CD4-positive, alpha-beta T cell treated with Interferon alpha-2 for 1 hour (primary cell): ENCODE results near the gene PI4KA.
"Not testable (repeated sequence)": the region's sequence is repeated elsewhere in the genome, so short reads cannot be mapped to it uniquely, and the experiment has no call there.

Experiments
- DNase-seq, 2 donors: peaks; one replicate each; pipeline ENCODE4 v3.0.0-alpha.2; 2020 to 2022

PI4KA gene

DNA sequence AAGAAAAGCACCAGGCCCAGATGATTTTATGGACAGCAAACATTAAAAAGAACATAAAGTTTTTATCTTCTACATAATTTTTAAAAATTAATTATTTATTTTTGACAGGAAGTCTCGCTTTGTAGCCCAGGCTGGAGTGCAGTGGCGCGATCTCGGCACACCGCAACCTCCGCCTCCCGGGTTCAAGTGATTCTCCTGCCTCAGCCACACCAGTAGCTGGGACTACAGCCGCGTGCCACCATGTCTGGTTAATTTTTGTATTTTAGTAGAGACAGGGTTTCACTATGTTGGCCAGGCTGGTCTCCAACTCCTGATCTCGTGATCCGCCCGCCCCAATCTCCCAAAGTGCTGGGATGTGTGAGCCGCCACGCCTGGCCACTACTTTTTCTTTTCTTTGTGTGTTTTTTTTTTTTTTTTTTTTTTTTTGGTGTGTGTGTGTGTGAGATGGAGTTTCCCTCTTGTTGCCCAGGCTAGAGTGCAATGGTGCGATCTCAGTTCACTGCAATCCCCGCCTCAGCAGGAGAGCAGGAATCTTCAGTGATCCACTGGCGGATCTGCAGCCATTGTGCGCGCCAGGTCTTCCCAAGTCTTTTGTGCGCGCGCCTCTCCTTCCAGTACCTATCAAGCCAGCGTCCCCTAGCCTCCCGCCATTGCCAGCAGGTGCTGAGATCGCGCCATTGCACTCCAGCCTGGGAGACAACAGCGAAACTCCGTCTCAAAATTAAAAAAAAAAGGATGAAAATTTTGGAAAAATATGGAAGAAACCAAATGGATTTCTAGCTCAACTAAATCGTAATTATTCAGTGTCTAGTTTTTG lies 171.0 kb downstream of the PI4KA start:
- not testable (repeated sequence) for DNase-seq

DNA sequence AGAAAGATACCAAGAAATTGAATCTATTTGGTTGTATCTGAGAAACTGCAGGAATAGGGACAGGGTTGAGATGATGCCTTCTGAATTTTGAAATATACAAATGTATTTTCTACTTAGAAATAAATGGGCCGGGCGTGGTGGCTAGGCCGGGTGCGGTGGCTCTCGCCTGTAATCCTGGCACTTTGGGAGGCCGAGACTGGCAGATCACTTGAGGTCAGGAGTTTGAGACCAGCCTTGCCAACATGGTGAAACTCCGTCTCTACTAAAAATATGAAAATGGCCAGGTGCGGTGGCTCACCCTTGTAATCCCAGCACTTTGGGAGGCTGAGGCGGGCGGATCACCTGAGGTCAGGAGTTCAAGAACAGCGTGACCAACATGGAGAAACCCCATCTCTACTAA lies 172.8 kb downstream of the PI4KA start:
- not testable (repeated sequence) for DNase-seq

DNA sequence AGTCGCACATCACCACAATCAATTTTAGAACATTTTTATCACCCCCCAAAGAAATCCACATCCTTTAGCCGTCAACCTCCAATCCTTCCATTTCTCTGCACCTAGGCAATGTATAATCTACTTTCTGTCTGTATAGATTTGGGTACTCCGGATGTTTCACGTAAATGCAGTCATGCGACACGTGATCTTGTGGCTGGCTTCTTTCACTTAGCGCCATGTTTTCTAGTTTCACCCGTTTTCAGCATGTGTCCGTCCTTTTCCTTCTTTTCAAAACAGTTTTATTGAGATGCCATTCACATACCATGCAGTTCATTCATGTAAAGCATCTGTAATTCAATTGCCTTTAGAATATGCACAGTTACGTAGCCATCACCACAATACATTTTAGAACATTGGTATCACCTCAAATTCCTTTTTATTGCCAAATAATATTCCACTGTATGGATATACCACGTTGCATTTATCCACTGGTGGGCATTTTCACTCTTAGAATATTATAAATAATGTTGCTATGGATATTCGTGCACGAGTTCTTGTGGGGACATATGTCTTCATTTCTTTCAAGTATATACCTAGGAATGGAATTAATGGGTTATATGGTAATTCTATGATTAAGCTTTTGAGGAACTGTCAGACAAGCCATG lies 179.7 kb downstream of the PI4KA start:
- DNase-seq, result not testable (repeated sequence)

DNA sequence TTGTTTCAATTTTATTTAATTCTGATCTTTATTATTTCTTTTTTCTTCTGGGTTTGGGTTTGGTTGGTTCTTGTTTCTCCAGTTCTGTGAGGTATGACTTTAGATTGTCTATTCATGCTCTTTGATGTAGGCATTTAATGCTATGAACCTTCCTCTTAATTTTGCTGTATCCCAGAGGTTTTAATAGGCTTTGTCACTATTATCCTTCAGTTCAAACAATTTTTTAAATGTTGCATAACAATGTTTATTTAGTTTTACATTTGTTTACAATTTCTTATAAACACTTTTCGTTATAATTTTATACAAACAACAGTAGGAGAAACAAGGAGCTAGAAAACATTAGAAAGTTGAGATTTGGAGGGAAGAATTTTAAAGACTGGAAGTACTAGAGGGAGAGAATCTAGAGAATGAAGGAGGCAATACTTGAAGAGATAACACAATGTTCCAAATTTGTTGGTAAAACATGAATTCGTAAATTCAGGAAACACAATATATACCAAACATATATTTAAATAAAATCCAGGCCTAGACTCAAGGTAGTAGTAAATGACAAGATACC lies 180.8 kb downstream of the PI4KA start:
- DNase-seq, result no peak

DNA sequence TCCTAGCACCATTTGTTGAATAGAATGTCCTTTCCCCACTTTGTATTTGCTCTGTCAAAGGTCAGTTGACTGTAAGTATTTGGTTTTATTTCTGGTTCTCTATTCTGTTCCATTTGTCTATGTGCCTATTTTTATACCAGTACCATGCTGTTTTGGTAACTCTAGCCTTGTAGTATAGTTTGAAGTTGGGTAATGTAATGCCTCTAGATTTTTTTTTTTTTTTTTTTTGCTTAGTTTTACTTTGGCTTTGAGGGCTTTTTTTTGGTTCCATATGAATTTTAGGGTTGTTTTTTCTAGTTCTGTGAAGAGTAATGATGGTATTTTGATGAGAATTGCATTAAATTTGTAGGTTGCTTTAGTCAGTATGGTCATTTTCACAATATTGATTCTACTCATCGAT lies 183.0 kb downstream of the PI4KA start:
- not testable (repeated sequence) for DNase-seq

DNA sequence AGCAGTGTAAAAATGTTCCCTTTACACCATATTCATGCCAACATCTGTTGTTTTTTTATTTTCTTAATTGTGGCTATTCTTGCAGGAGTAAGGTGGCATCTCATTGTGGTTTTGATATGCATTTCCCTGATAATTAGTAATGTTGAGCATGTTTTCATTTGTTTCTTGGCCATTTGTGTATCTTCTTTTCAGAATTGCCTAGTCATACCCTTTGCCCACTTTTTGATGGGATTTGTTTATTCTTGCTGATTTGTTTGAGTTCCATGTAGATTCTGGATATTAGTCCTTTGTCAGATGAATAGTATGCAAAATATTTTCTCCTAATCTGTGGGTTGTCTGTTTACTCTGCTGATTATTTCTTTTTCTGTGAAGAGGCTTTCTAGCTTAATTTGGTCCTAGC lies 183.6 kb downstream of the PI4KA start:
- no peak for DNase-seq

DNA sequence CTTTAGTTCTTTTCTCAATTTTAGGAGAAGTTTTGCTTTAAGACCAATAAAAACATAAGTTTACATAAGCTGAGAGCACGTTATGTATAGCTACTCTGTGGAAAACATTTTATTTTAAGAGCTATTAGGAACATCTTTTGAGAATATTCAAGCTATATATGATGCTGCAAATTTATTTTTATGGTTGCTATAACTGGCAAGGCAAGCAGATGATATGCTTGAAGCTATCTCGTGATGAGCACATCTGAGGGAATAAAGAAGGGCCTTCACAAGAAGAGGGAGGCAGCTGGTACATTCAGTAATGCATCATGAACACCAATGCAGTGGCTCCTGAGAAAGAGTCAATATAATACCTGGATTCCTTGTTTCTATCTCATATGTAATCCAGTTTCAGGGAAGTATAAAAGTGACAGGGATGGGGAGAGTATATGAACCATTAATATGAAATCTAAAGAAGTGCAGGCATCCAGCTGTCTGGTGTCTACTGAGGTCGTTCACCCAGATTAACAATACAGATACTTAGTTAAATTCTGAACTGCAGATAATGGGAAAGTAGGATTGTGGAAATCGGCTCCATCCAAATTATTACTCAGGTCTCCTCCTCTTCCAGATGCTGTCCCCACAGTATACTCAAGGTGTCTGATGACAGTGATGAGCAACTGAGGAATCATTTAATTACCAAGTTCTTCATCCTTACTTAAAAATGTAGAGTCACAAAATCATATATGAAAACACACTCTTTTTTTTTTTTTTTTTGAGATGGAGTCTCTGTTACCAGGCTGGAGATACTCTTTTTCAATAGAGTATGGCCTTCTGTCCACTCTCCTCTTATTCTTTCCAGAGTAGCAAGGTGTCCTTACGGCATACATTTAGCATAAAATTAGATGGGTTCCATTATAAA lies 185.1 kb downstream of the PI4KA start:
- DNase-seq, result no peak

DNA sequence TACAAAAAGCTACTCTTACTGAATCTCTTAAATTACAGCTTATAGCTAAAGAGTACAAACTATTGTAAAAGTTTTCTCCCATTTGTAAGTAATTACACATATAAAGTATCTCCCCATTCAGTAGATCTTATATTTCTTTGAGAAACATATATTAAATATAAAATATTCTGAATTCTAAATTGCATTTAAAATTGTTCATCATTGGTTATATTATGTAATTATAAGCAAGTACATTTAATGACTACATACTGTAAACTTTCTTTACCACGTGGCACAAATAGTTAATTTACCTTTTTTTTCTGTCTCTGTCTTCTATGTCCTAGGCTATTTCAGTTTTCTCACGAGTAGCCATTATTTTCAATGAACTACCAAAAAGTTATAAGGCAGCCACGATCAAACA lies 185.9 kb downstream of the PI4KA start:
- no peak for DNase-seq

DNA sequence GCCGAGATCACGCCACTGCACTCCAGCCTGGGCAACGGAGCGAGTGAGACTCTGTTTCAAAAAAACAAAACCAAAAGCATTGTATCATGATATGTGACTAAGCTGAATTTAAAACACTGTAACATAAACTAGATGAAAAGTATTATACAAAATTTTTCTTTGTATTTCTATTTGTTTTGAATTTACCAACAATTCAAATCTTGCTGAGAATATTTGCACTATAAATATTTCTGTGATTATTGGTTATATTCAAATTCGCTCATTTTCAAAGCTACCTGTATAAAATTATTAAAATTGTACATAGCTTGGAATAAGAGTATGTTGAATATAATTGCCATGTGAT lies 186.6 kb downstream of the PI4KA start:
- no peak for DNase-seq

DNA sequence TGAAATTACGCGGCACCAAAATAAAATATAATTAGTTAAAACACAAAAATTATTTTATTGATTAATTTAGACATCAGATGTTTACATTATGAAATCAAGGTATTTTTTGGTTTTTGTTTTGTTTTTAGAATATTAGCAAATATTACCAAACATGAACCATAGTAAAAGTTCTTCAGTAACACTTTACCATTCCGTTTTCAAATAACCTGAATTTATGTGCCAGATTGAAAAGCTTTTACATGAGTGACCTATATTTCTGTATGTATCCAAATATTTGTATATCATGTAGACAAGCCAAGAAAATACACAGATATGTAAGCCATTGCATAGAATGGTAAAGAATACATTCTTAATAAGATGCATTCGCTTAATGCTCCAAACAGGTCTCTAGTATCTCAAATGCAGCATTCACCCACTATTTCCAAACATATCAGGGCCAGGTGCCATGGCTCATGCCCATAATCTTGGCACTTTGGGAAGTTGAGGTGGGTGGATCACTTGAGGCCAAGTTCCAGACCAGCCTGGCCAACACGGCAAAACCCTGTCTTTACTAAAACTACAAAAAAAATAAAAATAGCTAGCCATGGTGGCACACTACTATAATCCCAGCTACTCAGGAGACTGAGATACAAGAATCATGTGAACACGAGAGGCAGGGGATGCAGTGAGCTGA lies 187.1 kb downstream of the PI4KA start:
- no peak for DNase-seq

DNA sequence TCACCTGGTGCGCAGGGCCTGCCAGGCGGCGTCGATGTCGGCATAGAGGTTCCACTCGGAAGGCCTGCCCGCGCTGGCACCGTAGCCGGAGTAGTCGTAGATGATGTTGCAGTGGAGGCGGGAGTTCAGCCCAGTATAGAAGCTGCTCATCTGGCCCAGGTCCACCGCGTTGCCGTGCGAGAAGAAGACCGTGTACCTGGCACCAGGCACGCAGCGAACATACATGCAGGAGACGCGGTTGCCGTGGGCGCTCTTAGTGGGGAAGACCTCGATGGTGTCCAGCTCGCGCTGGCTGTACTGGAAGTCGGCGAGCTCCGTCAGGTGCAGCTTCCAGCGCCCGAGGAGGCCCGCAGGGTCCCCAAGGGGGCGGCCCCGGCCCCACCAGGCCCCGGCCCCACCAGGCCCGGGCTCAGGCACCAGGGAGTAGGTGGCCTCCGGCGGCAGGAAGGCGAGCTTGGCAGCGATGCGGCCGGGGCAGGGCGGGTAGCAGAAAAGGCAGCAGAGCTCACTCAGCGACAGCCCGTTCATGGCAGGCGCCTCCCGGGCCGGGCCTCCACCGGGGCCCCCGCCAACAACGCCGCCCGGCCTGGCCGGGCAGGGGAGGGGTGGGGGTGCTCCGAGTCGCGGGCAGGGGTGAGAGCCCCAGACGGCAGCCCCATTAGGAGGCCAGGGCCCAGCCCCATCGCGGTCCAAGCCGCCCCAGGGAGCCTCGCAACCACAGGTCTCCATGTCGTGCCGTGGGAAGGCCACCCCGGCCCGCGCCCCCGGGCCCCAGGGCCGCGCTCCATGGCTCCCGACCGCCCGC lies 188.0 kb downstream of the PI4KA start:
- not testable (repeated sequence) for DNase-seq

DNA sequence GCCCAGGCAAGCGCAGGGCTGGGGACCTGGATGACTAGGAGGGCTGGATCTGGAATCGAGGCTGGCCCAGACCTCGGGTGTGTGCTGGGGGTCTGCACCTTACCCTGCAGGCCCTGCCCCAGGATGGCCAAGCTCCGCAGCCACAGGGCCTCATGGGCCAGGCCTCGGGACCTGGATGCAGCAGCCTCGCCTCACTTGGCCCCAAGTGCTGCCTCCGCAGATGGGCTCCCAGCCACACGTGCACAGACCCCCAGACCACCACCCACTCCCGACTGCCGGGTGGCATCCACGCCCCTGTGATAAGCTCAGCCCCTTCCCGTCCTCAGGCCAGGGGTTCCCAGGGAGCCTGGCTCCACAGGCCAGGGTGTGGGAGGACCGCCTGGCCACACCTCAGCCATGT lies 188.7 kb downstream of the PI4KA start:
- DNase-seq, result not testable (repeated sequence)

DNA sequence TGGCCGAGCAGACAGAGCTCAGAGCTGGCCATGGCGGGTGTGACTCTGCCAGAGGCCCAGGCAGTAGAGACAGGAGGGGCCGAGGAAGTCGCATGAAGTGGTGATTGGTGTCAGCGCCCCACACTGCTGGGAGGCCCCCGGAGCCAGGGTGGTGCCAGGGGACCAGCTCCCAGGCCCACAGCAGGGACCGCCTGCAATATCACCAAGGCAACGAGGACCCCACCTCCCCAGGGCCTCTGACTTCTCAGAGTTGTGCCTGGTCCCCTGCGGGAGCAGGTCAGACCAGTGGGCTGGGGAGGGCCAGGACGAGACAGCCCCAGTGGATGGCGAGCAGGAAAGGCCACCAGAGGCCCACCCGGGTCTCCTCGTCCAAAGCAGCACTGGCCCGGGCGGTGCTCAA lies 189.1 kb downstream of the PI4KA start:
- not testable (repeated sequence) for DNase-seq

DNA sequence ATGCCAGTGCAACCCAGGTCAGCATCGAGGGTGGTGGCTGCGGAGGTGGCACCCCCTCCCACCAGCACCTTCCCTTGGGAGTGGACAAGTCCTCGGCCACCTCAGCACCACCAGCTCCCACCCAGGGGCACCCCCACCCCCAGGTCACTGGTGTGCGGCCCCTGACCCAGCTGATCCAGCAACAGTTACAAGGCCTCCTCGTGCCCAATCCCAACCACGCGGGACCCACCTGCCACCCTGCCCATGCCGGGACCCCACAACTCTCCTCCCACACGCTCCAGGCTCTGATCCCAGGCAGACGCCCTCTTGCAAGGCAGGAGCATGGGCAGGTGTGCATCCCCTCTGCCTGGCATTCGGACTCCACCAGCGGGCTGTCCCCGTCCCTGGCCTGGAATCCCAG lies 189.8 kb downstream of the PI4KA start:
- not testable (repeated sequence) for DNase-seq

DNA sequence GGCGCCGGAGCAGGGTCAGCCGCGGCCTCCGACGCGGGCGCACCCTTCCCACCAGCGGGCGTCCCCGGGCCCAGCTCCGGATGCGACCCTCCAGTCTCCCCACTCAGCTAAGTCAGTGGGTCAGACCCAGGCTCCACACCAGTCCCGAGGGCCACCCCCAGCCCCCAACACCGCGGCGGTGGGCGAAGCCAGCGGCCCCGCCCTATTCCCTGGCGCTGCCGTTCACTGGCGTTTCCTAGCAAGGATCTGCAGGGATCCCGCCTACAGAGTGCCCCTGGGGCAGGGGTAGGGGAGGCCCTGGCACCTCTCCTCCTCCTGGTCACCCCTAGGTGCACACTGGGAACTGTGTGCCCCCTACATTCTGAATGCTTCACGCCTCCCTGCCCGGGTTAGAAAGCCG lies 190.4 kb downstream of the PI4KA start:
- DNase-seq, result not testable (repeated sequence)

DNA sequence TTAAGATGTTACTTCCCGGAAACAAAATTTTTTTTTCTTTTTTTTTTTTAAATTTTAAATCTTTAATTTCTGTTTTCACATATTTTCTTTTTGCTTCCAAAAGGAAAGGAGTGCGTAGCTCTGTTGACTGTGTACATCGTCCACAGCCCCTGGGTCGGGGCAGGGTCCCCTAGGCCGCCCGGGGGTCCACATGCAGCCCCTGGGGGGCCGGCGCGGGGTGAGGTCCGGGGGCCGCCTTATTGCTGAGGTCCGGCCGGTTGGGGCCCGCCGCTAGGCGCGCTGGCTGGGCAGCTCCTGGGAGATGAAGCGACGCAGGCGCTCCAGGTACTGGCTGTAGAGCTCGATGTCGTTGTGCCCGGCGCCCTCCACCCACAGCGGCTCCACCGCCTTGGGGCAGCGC lies 191.1 kb downstream of the PI4KA start:
- not testable (repeated sequence) for DNase-seq

DNA sequence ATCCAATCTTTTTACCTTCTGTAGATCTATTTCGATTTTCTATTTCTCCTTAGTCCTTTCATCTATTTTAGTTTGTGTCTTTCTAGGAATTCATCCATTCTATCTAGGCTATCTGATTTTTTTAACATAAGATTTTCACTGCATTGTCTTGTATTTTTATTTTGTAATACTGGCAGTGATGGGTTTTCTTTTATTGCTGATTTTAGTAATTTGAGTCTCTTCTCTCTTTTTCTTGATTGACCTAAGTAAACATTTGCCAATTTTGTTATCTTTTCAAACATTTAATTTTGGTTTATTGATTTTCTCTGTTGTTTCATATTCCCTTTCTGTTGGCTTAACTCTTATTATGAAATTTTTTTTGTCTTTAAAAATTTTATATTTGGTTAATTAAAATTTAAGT lies 192.1 kb downstream of the PI4KA start:
- no peak for DNase-seq

DNA sequence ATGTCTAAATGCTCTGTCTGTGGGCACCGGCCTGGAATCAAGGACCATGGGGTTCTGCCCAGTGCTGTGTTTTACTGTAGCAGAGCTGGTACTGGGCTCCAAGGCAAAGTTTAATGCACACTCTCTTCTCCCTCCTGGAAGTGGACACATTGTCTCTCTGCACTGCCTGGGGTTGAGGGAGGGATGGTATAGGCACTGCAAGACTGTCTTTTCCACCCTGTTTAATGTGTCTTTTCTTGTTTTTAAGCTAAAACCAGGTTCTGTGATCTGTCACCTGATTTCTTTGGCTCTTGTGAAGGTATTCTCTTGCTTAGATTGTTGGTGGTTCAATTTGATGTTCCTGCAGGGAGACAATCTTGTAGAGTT lies 194.0 kb downstream of the PI4KA start:
- DNase-seq, result no peak

DNA sequence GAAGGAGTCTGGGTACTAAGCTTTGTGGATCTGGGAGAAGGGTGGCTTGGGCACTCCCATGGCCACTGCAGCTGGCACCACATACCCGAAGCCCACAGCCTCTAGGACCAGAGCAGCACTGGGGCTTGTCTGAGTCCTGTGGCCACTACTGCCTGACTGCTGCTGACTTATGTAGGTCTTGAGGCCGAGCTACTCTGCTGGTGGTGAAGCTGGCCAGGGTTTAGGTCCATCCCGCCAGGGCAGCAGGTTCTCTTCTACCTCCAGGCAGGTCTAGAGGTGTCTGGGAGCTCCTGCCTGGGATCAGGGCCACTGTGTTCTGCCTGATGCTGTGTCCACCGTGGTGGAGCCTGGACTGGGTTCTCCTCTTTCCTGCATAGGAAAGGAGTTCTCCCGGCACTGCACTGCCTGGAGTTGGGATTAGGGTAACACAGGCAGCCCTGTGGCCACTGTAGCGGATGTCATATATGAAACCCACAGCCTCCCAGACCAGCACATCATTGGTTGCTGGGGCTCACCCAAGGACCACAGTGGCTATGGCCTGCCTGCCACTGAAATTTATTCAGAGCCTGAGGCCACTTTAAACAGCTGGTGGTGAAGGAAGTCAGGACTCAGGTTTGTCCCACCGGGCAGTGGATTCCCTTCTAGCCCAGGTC lies 194.5 kb downstream of the PI4KA start:
- no peak for DNase-seq

DNA sequence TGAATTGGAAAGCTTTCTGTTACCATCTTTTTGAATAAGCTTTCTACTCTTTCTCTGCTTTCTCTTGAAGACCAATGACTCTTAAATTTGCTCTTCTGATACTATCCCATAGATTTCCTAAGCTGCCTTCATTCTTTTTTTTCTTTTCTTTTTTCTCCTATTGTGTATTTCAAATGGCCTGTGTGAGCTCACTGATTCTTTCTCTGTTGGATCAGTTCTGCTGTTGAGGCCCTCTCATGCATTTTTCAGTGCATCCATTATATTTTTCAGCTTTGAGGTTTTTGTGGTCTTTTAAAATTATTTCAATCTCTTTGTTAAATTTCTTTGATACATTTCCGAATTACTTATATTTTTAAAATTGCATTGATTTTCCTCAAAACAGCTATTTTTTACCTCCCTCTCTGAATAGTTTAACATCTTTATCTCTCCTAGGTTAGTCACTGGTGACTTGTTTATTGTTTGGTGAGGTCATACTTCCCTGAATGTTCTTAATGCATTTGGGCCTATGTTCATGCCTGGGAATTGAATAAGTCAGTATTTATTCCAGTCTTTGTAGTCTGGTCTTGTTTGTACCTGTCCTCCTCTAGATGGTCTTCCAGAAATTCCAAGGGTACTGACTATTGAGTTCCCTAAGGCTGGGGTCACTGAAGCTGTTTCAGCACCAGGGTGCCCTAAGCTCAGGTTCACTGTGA lies 195.3 kb downstream of the PI4KA start:
- DNase-seq, result no peak
